NCI-H1105 treated with DMSO at 0.1 percent for 48 hours (cell line): ENCODE results near the gene RD3L.
"Not testable (repeated sequence)": the region's sequence is repeated elsewhere in the genome, so short reads cannot be mapped to it uniquely, and the experiment has no call there.

Experiments used
- DNase-seq: peaks from one replicate; lab custom pipeline; 2025; lab: John Stamatoyannopoulos, UW

Gene RD3L

GRCh38 chr14:103928011-103928890 is 14.1 kb downstream of the RD3L start, which contains the start of gene TDRD9:
TDRD9 (plus strand) TSS chr14:103928456; CDS start chr14:103928510, 54 bp downstream.
- DNase-seq, result no peak

GRCh38 chr14:103927566-103927965 is 14.8 kb downstream of the RD3L start:
- DNase-seq, result no peak

GRCh38 chr14:103925316-103925715 is 17.0 kb downstream of the RD3L start:
- DNase-seq, result no peak

GRCh38 chr14:103923863-103924262 is 18.5 kb downstream of the RD3L start:
- DNase-seq, result no peak

- not testable (repeated sequence) for DNase-seq
These were observed 20.5 kb downstream of the RD3L start for GRCh38 chr14:103921855-103922200.

- DNase-seq, result peak; percentile 88
These were observed 21.1 kb downstream of the RD3L start for GRCh38 chr14:103920981-103921854.

GRCh38 chr14:103916636-103917262 is 25.6 kb downstream of the RD3L start:
- DNase-seq, result no peak

GRCh38 chr14:103915616-103916015 is 26.7 kb downstream of the RD3L start:
- no peak for DNase-seq

- DNase-seq, result no peak
These were observed 31.3 kb downstream of the RD3L start for GRCh38 chr14:103910984-103911383.

- peak; percentile 84 for DNase-seq
These were observed 31.9 kb downstream of the RD3L start for GRCh38 chr14:103910262-103910935.

GRCh38 chr14:103909531-103910261 is 32.6 kb downstream of the RD3L start:
- DNase-seq, result no peak

- no peak for DNase-seq
These were observed 33.7 kb downstream of the RD3L start for GRCh38 chr14:103908580-103908979.

GRCh38 chr14:103905842-103906456 is 36.4 kb downstream of the RD3L start:
- DNase-seq, result no peak

- DNase-seq, result no peak
These were observed 37.7 kb downstream of the RD3L start for GRCh38 chr14:103904493-103905107.

- no peak for DNase-seq
These were observed 42.5 kb downstream of the RD3L start for GRCh38 chr14:103899833-103900232.

GRCh38 chr14:103899316-103899715 is 43.0 kb downstream of the RD3L start:
- DNase-seq, result no peak

- DNase-seq, result no peak
These were observed 43.6 kb downstream of the RD3L start for GRCh38 chr14:103898711-103899110.

- DNase-seq, result no peak
These were observed 44.1 kb downstream of the RD3L start for GRCh38 chr14:103898204-103898603.

- DNase-seq, result no peak
These were observed 45.0 kb downstream of the RD3L start for GRCh38 chr14:103897075-103897947.
